ENCODE results near the gene PRSS22. TPM values are rescaled to one million over a fixed set of nuclear protein-coding genes. Genes with fewer than 3 reads are reported as not detected.

PRSS22 gene
- total RNA-seq, 2 donors from 2014 or later, result 5.0 to 6.2 TPM

- WGBS, 2 experiments (ENCODE audit: insufficient coverage in 1 of 2, insufficient read length in 1 of 2), result 89 to 90% methylated on average over 9 to 18 of the region's 18 CpGs
- Mint-ChIP-seq H3K4me1 (peaks cover 8% of the 10 kb centered on the region), H3K4me3 (no peak overlapping the region), H3K27me3 (ENCODE audit: insufficient read depth) (peaks cover 26% of the 10 kb centered on the region), H3K36me3 (ENCODE audit: low read depth) (peaks cover 3% of the 10 kb centered on the region), H3K9me3 (peaks cover 13% of the 10 kb centered on the region), H3K27ac (no peak overlapping the region)
- no peak for TF ChIP-seq CTCF (conservative IDR thresholded peaks at IDR 0.05)
- Histone ChIP-seq H3K27ac (ENCODE audit: low read depth, low read length) (no peak overlapping the region), H3K4me1 (ENCODE audit: control insufficient read depth, insufficient read depth, low read length) (no peaks in the 10 kb centered on the region), H3K9me3 (ENCODE audit: control insufficient read depth, low read length) (peaks cover 10% of the 10 kb centered on the region), H3K4me3 (ENCODE audit: low read length) (no peak overlapping the region), H3K36me3 (ENCODE audit: control insufficient read depth, insufficient read depth, low read length) (no peaks in the 10 kb centered on the region), H3K9ac (ENCODE audit: extremely low read depth, low read length, poor library complexity, severe bottlenecking) (no peak overlapping the region), H3K27me3 (ENCODE audit: control insufficient read depth, insufficient read depth, low read length, poor library complexity, severe bottlenecking) (peaks cover 25% of the 10 kb centered on the region)
- no peak for DNase-seq
These were observed 4.4 kb downstream of the PRSS22 start for GRCh38 chr16:2853531-2854073.

DNA sequence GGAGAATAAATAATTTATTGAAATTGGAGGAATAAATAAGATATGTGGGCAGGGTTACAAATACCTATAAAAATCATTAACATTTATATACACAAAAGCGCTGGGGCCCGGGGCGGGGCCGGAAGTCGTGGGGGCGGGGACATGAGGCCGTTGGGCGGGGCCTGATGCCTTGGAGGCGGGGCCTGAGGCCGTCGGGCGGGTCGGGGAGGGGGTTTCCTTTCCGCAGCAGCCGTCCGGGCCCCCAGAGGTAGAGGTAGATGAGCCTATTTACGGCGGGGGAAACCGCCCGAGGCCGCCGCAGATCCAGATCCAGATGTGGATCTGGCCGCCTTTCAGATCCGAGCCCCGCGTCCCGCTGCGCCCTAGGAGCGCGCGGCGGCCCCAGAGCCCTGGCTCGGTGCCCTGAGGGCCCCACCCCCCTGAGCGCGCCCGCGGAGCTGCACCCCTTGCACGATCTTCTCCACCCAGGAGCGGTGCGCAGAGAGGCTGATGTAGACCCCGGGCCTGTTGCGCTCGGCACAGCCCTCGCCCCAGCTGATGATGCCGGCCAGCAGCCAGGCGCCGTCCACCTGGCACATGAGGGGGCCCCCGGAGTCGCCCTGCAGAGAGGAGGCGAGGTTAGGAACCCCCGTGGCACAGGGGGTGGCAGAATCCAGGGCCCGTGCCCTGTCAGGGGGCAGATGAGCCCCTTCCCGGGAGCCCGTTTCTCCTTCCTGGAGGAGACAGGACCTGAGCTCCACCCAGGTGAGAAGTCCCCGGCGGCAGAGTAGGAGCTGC is 5.1 kb downstream of the PRSS22 start:
- Histone ChIP-seq H3K9me3 (ENCODE audit: control insufficient read depth, low read length) (peaks cover 16% of the 10 kb centered on the region), H3K27ac (ENCODE audit: low read depth, low read length) (no peak overlapping the region), H3K4me3 (ENCODE audit: low read length) (no peak overlapping the region), H3K36me3 (ENCODE audit: control insufficient read depth, insufficient read depth, low read length) (no peaks in the 10 kb centered on the region), H3K9ac (ENCODE audit: extremely low read depth, low read length, poor library complexity, severe bottlenecking) (no peak overlapping the region), H3K4me1 (ENCODE audit: control insufficient read depth, insufficient read depth, low read length) (no peaks in the 10 kb centered on the region), H3K27me3 (ENCODE audit: control insufficient read depth, insufficient read depth, low read length, poor library complexity, severe bottlenecking) (peaks cover 19% of the 10 kb centered on the region)
- 92 to 96% methylated on average over 32 to 56 of the region's 56 CpGs for WGBS, 2 experiments (ENCODE audit: insufficient coverage in 1 of 2, insufficient read length in 1 of 2)
- no peak for TF ChIP-seq CTCF (conservative IDR thresholded peaks at IDR 0.05)
- DNase-seq, result peak; percentile 43
- H3K4me3 Mint-ChIP-seq, result no peak overlapping the region
- peaks cover 21% of the 10 kb centered on the region for H3K27me3 Mint-ChIP-seq (ENCODE audit: insufficient read depth)
- H3K27ac Mint-ChIP-seq, result no peak overlapping the region
- peaks cover 3% of the 10 kb centered on the region for H3K36me3 Mint-ChIP-seq (ENCODE audit: low read depth)
- H3K4me1 Mint-ChIP-seq, result peaks cover 8% of the 10 kb centered on the region
- H3K9me3 Mint-ChIP-seq, result peaks cover 13% of the 10 kb centered on the region

GRCh38 chr16:2852003-2852730 is 5.8 kb downstream of the PRSS22 start:
- Histone ChIP-seq H3K4me1 (ENCODE audit: control insufficient read depth, insufficient read depth, low read length) (peaks cover 3% of the 10 kb centered on the region), H3K9me3 (ENCODE audit: control insufficient read depth, low read length) (peaks cover 18% of the 10 kb centered on the region), H3K4me3 (ENCODE audit: low read length) (no peak overlapping the region), H3K36me3 (ENCODE audit: control insufficient read depth, insufficient read depth, low read length) (no peaks in the 10 kb centered on the region), H3K27me3 (ENCODE audit: control insufficient read depth, insufficient read depth, low read length, poor library complexity, severe bottlenecking) (peaks cover 11% of the 10 kb centered on the region), H3K9ac (ENCODE audit: extremely low read depth, low read length, poor library complexity, severe bottlenecking) (no peak overlapping the region), H3K27ac (ENCODE audit: low read depth, low read length) (no peak overlapping the region)
- peaks cover 17% of the 10 kb centered on the region for H3K27me3 Mint-ChIP-seq (ENCODE audit: insufficient read depth)
- H3K9me3 Mint-ChIP-seq, result peaks cover 20% of the 10 kb centered on the region
- H3K4me1 Mint-ChIP-seq, result peaks cover 9% of the 10 kb centered on the region
- DNase-seq, result peak; percentile 49
- H3K4me3 Mint-ChIP-seq, result no peak overlapping the region
- H3K27ac Mint-ChIP-seq, result no peak overlapping the region
- no peak for TF ChIP-seq CTCF (conservative IDR thresholded peaks at IDR 0.05)
- peaks cover 3% of the 10 kb centered on the region for H3K36me3 Mint-ChIP-seq (ENCODE audit: low read depth)
- WGBS, 2 experiments (ENCODE audit: insufficient coverage in 1 of 2, insufficient read length in 1 of 2), result 89 to 94% methylated on average over 6 to 16 of the region's 16 CpGs
